Activated T-cell treated with anti-CD3 and anti-CD28 coated beads for 24 hours (primary cell): ENCODE results near the gene NUP214.
"Not testable (repeated sequence)": the region's sequence is repeated elsewhere in the genome, so short reads cannot be mapped to it uniquely, and the experiment has no call there.

ENCODE experiments used
- DNase-seq: peaks from one replicate; pipeline ENCODE4 v3.0.0-alpha.2; 2020; ENCODE audit warnings: low read depth

NUP214 gene

GRCh38 chr9:131096269-131097125 is 28.9 kb upstream of the NUP214 start, which contains the start of gene AIF1L:
Gene AIF1L (plus strand): TSS chr9:131096531. CDS start chr9:131096630, 99 bp downstream.
- no peak for DNase-seq

GRCh38 chr9:131097126-131097947 is 28.0 kb upstream of the NUP214 start:
- DNase-seq, result no peak

- DNase-seq, result no peak
These were observed 27.5 kb upstream of the NUP214 start for GRCh38 chr9:131097948-131098278.

- DNase-seq, result no peak
These were observed 26.8 kb upstream of the NUP214 start for GRCh38 chr9:131098391-131099101.

- no peak for DNase-seq
These were observed 26.2 kb upstream of the NUP214 start for GRCh38 chr9:131099102-131099606.

- DNase-seq, result not testable (repeated sequence)
These were observed 25.5 kb upstream of the NUP214 start for GRCh38 chr9:131099845-131100244.

- no peak for DNase-seq
These were observed 24.9 kb upstream of the NUP214 start for GRCh38 chr9:131100445-131100844.

GRCh38 chr9:131101207-131101964 is 24.0 kb upstream of the NUP214 start:
- DNase-seq, result no peak

- no peak for DNase-seq
These were observed 22.4 kb upstream of the NUP214 start for GRCh38 chr9:131103024-131103423.

GRCh38 chr9:131103535-131103934 is 21.9 kb upstream of the NUP214 start:
- no peak for DNase-seq

GRCh38 chr9:131104016-131104740 is 21.2 kb upstream of the NUP214 start:
- DNase-seq, result no peak

GRCh38 chr9:131105952-131106351 is 19.4 kb upstream of the NUP214 start:
- no peak for DNase-seq

- no peak for DNase-seq
These were observed 17.6 kb upstream of the NUP214 start for GRCh38 chr9:131107760-131108159.

- no peak for DNase-seq
These were observed 14.1 kb upstream of the NUP214 start for GRCh38 chr9:131111186-131111853.

- no peak for DNase-seq
These were observed 13.5 kb upstream of the NUP214 start for GRCh38 chr9:131111854-131112311.

GRCh38 chr9:131112374-131113154 is 12.8 kb upstream of the NUP214 start:
- no peak for DNase-seq

- no peak for DNase-seq
These were observed 11.7 kb upstream of the NUP214 start for GRCh38 chr9:131113655-131114054.

- DNase-seq, result no peak
These were observed 11.3 kb upstream of the NUP214 start for GRCh38 chr9:131114084-131114535.

- not testable (repeated sequence) for DNase-seq
These were observed 10.0 kb upstream of the NUP214 start for GRCh38 chr9:131115360-131115742.
